ENCODE data around the gene SASH1.

- TF ChIP-seq CTCF (IDR thresholded peaks at IDR 0.05; ENCODE audit: insufficient read depth, low read depth, low read length) (no peak), EZH2 (IDR thresholded peaks at IDR 0.05; ENCODE audit: insufficient read depth, low read length) (no peak)
Measured at GRCh38 chr6:148351309-148351708, 8.7 kb downstream of the SASH1 start.

Data from astrocyte (in vitro differentiated cells and primary cell).